ENCODE data around the gene SPTBN4. TPM values are rescaled to one million over a fixed set of nuclear protein-coding genes. Genes with fewer than 3 reads are reported as not detected.

The SPTBN4 gene
- total and polyA plus RNA-seq, 10 of the 15 experiments (the other 5 are each of a cell fraction or from before 2014, with no cell fraction given) = 0.04 to 1.1 (median 0.34) TPM; not detected in 1

DNA sequence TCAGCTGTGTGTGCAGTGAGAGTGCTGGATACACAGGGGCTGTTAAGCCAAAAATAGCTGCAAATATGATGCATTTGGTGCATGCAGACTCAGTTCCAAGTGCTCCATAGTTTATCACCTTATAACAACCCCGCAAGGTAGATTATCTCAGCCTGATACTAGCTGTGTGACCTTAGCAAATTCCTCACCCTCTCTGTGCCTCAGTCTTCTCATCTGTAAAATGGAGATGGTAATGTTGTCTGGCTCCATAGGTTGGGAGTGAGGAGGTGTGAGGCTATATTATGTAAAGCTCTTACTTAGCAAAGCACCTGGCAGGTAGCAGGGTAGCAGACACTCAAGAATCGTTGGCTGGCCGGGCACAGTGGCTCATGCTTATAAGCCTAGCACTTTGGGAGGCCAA lies 86.0 kb downstream of the SPTBN4 start:
- H3K79me2 ChIP-seq (ENCODE audit: control insufficient read depth, insufficient read depth, low read length) = no peaks in the 10 kb centered on the region
- intact Hi-C loops (cut with micrococcal nuclease; ENCODE audit: unreplicated experiment) (no loop called here), in situ Hi-C loops (cut with MboI) (no loop called here)

More for the DNA sequence above, 86.0 kb downstream of the SPTBN4 start:
- H3K4me1 ChIP-seq (ENCODE audit: control insufficient read depth, insufficient read depth, low read length) = no peaks in the 10 kb centered on the region
- H3K36me3 ChIP-seq (ENCODE audit: control insufficient read depth in 2 of 2, insufficient read depth in 2 of 2, low read length in 1 of 2) = no peaks in the 10 kb centered on the region
- H3K9ac ChIP-seq (ENCODE audit: control insufficient read depth, insufficient read depth, low read length) = no peak overlapping the region
- DNase-seq (ENCODE audit: low read depth, low spot score) (no peak), ATAC-seq (no peak), FAIRE-seq (no peak)
- POLR2A ChIA-PET = no interaction called here
- H3K9me3 ChIP-seq (replicated peaks; ENCODE audit: control insufficient read depth, insufficient read depth, low read length) = no peaks in the 10 kb centered on the region
- H3K4me3 ChIP-seq = no peak overlapping the region
- 37% methylated on average over 3 of the region's 3 CpGs for WGBS (ENCODE audit: insufficient coverage, insufficient replicate concordance, low lambda C conversion rate, missing lambda C conversion rate)
- SMC1A ChIA-PET (ENCODE audit: uncharacterized antibody, unreplicated experiment) = no interaction called here
- peaks cover 3% of the 10 kb centered on the region in 2 experiments; a peak in 2 of 4 replicates for H3K27me3 ChIP-seq (replicated peaks in 1 of 2; ENCODE audit: control insufficient read depth in 2 of 2, insufficient read depth in 2 of 2, low read length in 1 of 2)
- no TSS peak for BruUV-seq (replicated peaks)
- CTCF ChIA-PET = interaction anchor here (1.4 kb wide), 1 partner anchor 18 kb away, joined by 3 read pairs; no protein-coding TSS in a partner anchor
- H3K4me2 ChIP-seq (ENCODE audit: control insufficient read depth, insufficient read depth) = no peak overlapping the region
- no peak for TF ChIP-seq GATAD2B (conservative IDR thresholded peaks at IDR 0.05; ENCODE audit: low read depth)
- no peak for TF ChIP-seq CBX5 (IDR thresholded peaks at IDR 0.05; ENCODE audit: low read depth)
- TF ChIP-seq CBX3 (IDR thresholded peaks at IDR 0.05; ENCODE audit: borderline replicate concordance, low read depth) = no peak
- TF ChIP-seq NFXL1 (IDR thresholded peaks at IDR 0.05; ENCODE audit: borderline replicate concordance) = no peak
- TF ChIP-seq POLR2AphosphoS2 (IDR thresholded peaks at IDR 0.05; ENCODE audit: low read depth, low read length) = no peak
- TF ChIP-seq E4F1 (IDR thresholded peaks at IDR 0.05; ENCODE audit: borderline replicate concordance, partially characterized antibody) = no peak
- no peak for TF ChIP-seq GABPA (IDR thresholded peaks at IDR 0.05; ENCODE audit: low read depth)
- no peak for TF ChIP-seq EP300 (IDR thresholded peaks at IDR 0.05; ENCODE audit: borderline replicate concordance in 1 of 2, control insufficient read depth in 1 of 2, low read depth in 2 of 2, low read length in 2 of 2)
- TF ChIP-seq, protein P1, sequence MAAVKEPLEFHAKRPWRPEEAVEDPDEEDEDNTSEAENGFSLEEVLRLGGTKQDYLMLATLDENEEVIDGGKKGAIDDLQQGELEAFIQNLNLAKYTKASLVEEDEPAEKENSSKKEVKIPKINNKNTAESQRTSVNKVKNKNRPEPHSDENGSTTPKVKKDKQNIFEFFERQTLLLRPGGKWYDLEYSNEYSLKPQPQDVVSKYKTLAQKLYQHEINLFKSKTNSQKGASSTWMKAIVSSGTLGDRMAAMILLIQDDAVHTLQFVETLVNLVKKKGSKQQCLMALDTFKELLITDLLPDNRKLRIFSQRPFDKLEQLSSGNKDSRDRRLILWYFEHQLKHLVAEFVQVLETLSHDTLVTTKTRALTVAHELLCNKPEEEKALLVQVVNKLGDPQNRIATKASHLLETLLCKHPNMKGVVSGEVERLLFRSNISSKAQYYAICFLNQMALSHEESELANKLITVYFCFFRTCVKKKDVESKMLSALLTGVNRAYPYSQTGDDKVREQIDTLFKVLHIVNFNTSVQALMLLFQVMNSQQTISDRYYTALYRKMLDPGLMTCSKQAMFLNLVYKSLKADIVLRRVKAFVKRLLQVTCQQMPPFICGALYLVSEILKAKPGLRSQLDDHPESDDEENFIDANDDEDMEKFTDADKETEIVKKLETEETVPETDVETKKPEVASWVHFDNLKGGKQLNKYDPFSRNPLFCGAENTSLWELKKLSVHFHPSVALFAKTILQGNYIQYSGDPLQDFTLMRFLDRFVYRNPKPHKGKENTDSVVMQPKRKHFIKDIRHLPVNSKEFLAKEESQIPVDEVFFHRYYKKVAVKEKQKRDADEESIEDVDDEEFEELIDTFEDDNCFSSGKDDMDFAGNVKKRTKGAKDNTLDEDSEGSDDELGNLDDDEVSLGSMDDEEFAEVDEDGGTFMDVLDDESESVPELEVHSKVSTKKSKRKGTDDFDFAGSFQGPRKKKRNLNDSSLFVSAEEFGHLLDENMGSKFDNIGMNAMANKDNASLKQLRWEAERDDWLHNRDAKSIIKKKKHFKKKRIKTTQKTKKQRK (IDR thresholded peaks at IDR 0.05; ENCODE audit: low read depth, low read length) = no peak
- no peak for TF ChIP-seq NFYA (IDR thresholded peaks at IDR 0.05; ENCODE audit: borderline replicate concordance, low read depth, low read length)
- TF ChIP-seq EZH2 (IDR thresholded peaks at IDR 0.05; ENCODE audit: borderline replicate concordance, control insufficient read depth, low read depth, low read length) = no peak
- no peak for TF ChIP-seq YBX1 (IDR thresholded peaks at IDR 0.05)
- no peak for TF ChIP-seq KDM1A (IDR thresholded peaks at IDR 0.05; ENCODE audit: borderline replicate concordance)
- no peak for TF ChIP-seq ZNF274 (IDR thresholded peaks at IDR 0.05; ENCODE audit: insufficient read depth, insufficient read length)
- no peak overlapping the region for H2AFZ ChIP-seq (ENCODE audit: control insufficient read depth, low read depth, low read length)
- no peak overlapping the region for H3K27ac ChIP-seq (ENCODE audit: control insufficient read depth, insufficient read depth)
- H4K20me1 ChIP-seq (ENCODE audit: control insufficient read depth, insufficient read depth) = no peaks in the 10 kb centered on the region
- RAD21 ChIA-PET (ENCODE audit: unreplicated experiment) = no interaction called here
